ENCODE measurements around the gene ZC3H13.

Gene ZC3H13

GRCh38 chr13:45943120-45943519 lies 109.4 kb downstream of the ZC3H13 start:
- no peak for TF ChIP-seq CTCF (IDR thresholded peaks at IDR 0.05; ENCODE audit: insufficient read depth, missing control alignments)
- DNase-seq (ENCODE audit: insufficient read length, low spot score) (no peak), FAIRE-seq (no peak)

DNA sequence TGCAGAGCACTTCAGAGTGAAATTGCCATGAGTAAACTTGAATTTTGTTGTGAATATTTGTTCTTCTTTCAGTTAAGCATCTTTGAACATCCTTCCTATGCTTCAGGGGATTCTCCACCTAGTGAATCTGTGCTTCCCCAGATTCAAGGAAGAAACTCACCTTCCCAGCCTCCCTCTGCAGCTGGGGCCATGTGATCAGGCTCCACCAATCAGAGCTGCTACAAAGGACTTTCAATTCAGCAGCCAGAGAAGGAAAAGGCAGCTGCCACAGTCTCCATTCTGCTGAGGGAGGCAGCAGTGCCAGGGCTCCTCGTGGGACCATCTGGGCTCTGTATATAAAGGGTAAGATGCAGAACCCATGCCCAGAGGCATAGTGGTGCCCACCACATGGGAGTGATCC lies 111.3 kb downstream of the ZC3H13 start:
- no peak for DNase-seq (ENCODE audit: insufficient read length, low spot score)
- no peak for TF ChIP-seq CTCF (IDR thresholded peaks at IDR 0.05; ENCODE audit: insufficient read depth, missing control alignments)
- FAIRE-seq = no peak

DNA sequence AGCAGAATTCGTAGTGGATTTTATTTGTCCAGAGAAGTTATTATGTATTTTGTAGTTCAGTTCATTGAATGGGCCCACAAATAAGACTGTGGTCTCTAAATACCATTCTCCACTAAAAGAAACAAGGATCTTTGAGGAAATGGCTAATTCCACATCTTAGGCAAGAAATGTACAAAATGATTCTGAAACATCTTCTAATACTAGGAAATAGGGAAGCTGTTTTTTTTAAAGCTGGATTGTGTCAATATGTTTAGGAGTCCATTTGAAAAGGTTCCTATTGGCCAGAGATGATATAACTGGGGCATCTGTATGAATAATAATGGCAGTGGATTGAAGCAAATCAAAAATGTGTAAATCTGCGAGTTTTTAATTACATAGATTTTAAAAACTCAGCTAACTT lies 112.5 kb downstream of the ZC3H13 start:
- TF ChIP-seq CTCF (IDR thresholded peaks at IDR 0.05; ENCODE audit: insufficient read depth, missing control alignments) = no peak
- no peak for DNase-seq (ENCODE audit: insufficient read length, low spot score)
- no peak for FAIRE-seq

DNA sequence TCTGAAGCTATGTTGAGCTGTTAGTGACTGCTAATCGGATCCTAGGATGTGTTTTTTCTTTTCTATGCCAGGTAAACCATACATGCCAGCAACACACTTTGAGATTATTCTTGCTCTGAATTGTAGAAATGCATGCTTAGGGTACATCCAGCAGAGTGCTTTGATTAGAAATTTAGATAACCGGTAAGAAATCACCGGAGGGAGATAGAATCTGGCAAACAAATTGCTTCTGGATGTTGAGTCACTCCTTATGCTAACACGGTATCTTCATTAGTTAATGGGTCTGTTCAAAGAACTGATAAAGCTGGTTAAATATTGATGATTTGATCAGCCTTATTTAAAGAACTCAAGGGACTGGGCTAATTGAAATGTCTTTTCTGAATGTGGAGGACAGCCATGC lies 115.9 kb downstream of the ZC3H13 start:
- no peak for DNase-seq (ENCODE audit: insufficient read length, low spot score)
- no peak for FAIRE-seq
- no peak for TF ChIP-seq CTCF (IDR thresholded peaks at IDR 0.05; ENCODE audit: insufficient read depth, missing control alignments)

DNA sequence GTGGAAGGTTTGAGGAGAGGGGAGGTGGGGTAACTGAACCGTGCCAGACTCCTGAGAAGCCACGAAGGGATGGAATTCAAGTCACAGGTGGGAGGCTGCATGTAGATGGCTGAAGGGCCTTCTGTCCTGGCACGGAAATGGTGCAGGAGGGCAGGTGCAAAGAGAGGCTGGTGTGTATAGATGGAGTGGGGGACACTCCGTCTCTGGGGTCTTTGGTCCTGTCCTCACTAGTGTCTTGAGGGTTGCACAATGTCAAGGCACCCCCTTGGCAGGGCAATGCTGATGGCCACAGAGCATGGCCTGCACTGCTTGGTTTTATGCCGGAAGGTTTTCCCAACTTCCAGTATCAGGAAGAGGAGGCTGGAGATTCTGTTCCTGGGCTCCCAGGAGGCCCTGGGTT lies 118.3 kb downstream of the ZC3H13 start:
- no peak for FAIRE-seq
- TF ChIP-seq CTCF (IDR thresholded peaks at IDR 0.05; ENCODE audit: insufficient read depth, missing control alignments) = no peak

DNA sequence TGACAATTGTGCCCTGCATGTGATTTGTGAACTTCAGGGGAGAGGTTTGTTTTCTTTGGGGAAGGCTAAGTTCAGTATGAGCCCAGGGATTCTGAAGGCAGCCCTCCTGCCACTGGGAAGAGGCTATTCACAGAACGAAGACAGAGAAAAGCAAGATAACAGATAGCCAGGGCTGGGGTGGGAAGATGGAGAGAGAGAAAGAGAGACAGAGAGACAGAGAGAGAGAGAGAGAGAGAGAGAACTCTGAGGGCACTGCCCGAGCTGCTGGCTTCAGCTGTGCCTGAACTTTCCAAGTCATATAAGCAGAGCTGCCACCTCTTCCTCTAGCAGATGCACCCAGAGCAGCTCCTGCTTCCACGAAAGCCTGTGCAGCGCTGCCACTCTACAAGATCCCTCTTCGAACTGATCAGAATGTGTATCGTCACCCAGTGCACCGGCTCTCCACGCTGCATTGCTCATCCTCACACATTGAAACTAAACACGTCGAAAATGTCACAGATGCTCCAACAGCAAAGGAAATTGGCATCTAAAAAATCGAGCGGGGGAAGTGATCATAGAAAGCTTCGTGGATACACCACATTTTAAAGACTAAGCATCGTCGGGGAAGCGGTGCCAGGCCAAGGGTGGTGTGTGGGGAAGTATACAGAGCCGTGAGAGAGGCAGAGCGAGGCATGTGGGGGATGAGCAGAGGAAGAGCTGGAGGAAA lies 119.2 kb downstream of the ZC3H13 start:
- no peak for FAIRE-seq
- no peak for DNase-seq (ENCODE audit: insufficient read length, low spot score)
- no peak for TF ChIP-seq CTCF (IDR thresholded peaks at IDR 0.05; ENCODE audit: insufficient read depth, missing control alignments)

More for the DNA sequence above, 118.3 kb downstream of the ZC3H13 start:
- DNase-seq (ENCODE audit: insufficient read length, low spot score) = no peak

GRCh38 chr13:45932676-45933075 lies 119.9 kb downstream of the ZC3H13 start:
- DNase-seq (ENCODE audit: insufficient read length, low spot score) (no peak), FAIRE-seq (no peak)
- TF ChIP-seq CTCF (IDR thresholded peaks at IDR 0.05; ENCODE audit: insufficient read depth, missing control alignments) = no peak
